AG10803 (cell line): ENCODE measurements around the gene NEGR1.
A peak's percentile ranks its signal among the peaks of the same experiment; 100 is the strongest.

Experiments
- DNase-seq: peaks from one replicate; pipeline ENCODE4 v3.0.0; 2010; ENCODE audit warnings: low read depth
- H3K4me3 ChIP-seq: 2 replicates; pipeline ENCODE4 v1.5.1; 2011; ENCODE audit warnings: mild to moderate bottlenecking, low read length, control low read depth
- TF ChIP-seq, protein P1 (sequence below): conservative IDR thresholded peaks from 2 replicates; pipeline ENCODE4 v1.5.1; 2011; ENCODE audit warnings: mild to moderate bottlenecking, low read length, control low read depth, inconsistent platforms

Gene NEGR1

GRCh38 chr1:72066431-72066830 lies 215.9 kb downstream of the NEGR1 start:
- peak; percentile 77 for DNase-seq
- no peak overlapping the region for H3K4me3 ChIP-seq
- TF ChIP-seq, protein P1, sequence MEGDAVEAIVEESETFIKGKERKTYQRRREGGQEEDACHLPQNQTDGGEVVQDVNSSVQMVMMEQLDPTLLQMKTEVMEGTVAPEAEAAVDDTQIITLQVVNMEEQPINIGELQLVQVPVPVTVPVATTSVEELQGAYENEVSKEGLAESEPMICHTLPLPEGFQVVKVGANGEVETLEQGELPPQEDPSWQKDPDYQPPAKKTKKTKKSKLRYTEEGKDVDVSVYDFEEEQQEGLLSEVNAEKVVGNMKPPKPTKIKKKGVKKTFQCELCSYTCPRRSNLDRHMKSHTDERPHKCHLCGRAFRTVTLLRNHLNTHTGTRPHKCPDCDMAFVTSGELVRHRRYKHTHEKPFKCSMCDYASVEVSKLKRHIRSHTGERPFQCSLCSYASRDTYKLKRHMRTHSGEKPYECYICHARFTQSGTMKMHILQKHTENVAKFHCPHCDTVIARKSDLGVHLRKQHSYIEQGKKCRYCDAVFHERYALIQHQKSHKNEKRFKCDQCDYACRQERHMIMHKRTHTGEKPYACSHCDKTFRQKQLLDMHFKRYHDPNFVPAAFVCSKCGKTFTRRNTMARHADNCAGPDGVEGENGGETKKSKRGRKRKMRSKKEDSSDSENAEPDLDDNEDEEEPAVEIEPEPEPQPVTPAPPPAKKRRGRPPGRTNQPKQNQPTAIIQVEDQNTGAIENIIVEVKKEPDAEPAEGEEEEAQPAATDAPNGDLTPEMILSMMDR: no peak

DNA sequence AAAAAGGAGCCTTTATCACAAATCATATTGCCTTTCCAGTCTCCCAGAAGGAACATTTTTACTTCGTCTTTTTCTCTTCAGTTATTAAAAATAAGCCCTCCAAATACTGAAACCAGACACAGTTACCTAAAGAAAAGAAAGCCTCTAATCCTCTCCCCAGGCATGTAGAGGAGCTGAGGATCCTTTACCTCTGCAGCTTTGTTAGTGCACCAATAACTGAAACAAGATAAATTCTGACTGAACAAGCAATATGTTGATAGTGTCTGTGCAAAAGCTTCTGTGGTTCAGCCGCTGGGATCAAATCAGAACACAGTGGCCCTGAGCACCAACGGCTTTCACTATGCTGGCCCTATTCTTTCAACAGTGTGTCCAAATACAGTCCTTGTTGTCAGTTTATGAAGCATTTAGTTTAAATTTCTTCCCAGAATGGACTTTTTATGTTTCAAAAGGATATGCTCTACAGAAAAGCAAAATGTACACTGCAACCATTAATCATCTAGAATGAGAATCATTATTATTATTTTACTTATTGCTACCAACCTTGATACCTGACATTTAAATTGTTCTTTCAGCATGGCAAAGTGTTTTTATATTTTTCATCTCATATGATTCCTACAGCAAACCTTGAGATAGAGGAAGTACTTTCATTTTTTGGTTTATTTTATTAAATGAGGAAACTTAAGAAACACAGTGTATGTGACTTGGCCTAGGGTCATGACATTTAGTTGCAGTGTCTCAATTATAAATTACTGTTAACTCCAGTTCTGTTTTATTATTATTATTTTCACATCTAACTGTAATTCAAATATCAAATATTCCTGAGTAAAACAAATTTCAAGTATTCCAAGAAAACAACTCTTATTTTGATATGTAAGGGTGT lies 217.9 kb downstream of the NEGR1 start:
- TF ChIP-seq, protein P1: no peak
- no peak for DNase-seq
- no peak overlapping the region for H3K4me3 ChIP-seq

- no peak overlapping the region for H3K4me3 ChIP-seq
- DNase-seq: no peak
- TF ChIP-seq, protein P1: no peak
These were observed 218.8 kb downstream of the NEGR1 start for GRCh38 chr1:72063364-72064044.

DNA sequence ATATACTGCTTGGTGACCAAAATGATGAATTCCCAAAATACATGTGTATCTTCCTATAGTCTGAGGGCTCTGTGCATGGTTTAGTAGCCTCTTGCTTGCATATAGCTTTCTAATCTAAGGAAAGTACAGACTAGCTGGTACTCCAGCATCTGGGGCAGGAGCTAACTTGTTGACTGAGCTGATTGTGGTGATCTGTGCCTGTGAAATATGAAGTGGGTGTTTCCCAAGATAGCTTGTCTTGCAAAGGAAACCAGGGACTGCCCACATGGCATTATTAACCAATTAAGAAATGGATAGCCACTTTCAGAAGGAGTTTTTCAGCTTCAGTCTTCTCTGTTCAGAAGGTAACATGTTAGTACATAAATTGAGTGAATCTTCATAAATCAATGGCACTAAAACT lies 219.8 kb downstream of the NEGR1 start:
- DNase-seq: peak; percentile 35
- TF ChIP-seq, protein P1: no peak

DNA sequence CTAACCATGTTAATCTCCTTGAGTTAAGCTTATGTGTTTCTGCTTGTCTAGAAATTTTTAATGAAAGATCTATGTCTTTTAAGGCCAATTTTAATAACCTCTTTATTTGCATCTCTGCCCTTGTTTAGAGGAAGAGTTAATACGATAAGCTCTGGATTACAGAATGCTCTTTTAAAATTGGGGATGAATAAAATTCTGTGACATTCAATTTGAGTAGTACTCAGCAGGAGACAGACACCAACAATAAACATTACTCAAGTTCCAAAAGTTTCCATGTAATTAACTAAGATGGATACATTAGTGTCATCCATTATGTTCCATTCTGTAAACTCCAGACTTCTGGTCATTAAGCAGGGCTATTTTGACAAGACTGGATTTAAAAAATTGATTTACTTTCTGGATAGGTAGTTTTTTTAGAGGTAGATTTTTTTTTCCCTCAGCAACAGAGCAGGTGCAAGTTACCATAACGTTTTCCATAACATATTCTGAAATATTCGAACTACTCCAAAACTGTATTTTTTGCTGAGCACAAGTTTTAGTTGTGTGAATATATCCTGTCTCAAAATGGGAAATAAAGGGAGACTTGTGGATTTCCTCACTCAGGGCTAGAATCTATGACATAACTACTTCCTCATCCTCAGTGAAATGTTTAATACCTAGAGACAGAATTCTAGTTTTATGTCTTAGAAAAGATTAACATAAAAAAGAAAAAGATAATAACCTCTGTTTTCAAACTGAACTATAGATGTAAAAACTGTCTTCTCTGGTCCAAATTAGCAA lies 221.7 kb downstream of the NEGR1 start:
- no peak overlapping the region for H3K4me3 ChIP-seq
- TF ChIP-seq, protein P1: no peak
- no peak for DNase-seq

More for the DNA sequence above, 219.8 kb downstream of the NEGR1 start:
- no peak overlapping the region for H3K4me3 ChIP-seq

DNA sequence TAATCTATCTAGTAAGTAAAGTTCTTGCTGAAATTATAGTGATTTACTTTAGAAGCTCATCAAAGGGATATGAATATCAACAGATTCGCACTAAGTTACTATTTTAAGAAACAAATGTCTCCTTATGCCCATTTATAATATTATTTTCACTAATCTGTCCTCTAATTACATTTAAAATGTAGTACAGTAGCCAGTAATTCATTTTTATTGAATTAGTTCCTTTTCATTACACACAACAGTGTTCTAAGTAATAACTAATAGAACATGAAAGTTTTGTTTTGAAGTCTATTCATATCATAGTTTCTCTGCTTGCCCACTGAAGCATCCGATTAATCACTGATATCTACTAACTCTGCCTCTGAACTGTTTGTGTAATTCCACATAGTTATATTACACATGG lies 225.8 kb downstream of the NEGR1 start:
- no peak overlapping the region for H3K4me3 ChIP-seq
- TF ChIP-seq, protein P1: no peak
- no peak for DNase-seq
